Prostate gland (tissue), 2 donors: ENCODE data around the gene DNAJC3. TPM values are rescaled to one million over a fixed set of nuclear protein-coding genes. Genes with fewer than 3 reads are reported as not detected.

Experiments
- DNase-seq: peaks from one replicate; pipeline ENCODE4 v3.0.0-alpha.2; 2019; ENCODE audit warnings: low spot score
- H3K27ac ChIP-seq, 2 donors: fragments of 200-600 bp; sonication (generic); 2 replicates each; pipeline ENCODE4 v1.5.1; 2017 to 2019
- H3K27me3 ChIP-seq: fragments of 200-600 bp; sonication (generic); replicated peaks from 2 replicates; pipeline ENCODE4 v1.5.1; 2019; ENCODE audit not compliant: insufficient read depth
- H3K36me3 ChIP-seq, 2 donors: fragments of 200-600 bp; sonication (generic); 1 replicate in 1 of 2; 2 replicates in 1 of 2; pipeline versions ENCODE4 v1.5.1 to v1.8.1; 2017 to 2019
- H3K4me1 ChIP-seq: fragments of 200-600 bp; sonication (generic); replicated peaks from 2 replicates; pipeline ENCODE4 v1.5.1; 2019
- H3K4me3 ChIP-seq, 2 donors: fragments of 200-600 bp; sonication (generic); 2 replicates each; pipeline ENCODE4 v1.5.1; 2017 to 2019
- H3K9me3 ChIP-seq: fragments of 200-600 bp; sonication (generic); 2 replicates; pipeline ENCODE4 v1.5.1; 2017
- POLR2A ChIP-seq: fragments of 450-650 bp; IDR thresholded peaks from one replicate; pipeline ENCODE4 v1.6.1; 2016; ENCODE audit warnings: antibody characterized with exemption, mild to moderate bottlenecking
- POLR2AphosphoS5 ChIP-seq: sonication (generic); formaldehyde crosslinking; IDR thresholded peaks from one replicate; pipeline ENCODE4 v1.6.1; 2017; ENCODE audit warnings: antibody characterized with exemption
- WGBS: methylation state at CpG from one replicate; pipeline ENCODE4 v1.1.5; 2018; 5-methylcytosine and 5-hydroxymethylcytosine counted together
- intact Hi-C: fragments of 100-400 bp; cut with DNase I; formaldehyde crosslinking; loops from one replicate; pipeline ENCODE4 v1.14.2; 2022
- total RNA-seq, 2 donors: library from RNA; depleted of rRNA; stranded (reverse); fragments of >200 nt; gene quantifications; one replicate each; pipeline ENCODE4 v1.1.0, GENCODE V29; 2016
- TF ChIP-seq, protein P1 (sequence below), 4 experiments: fragments of 200-600 bp in 2 of 4; fragments of 450-650 bp in 2 of 4; sonication (generic) in 2 of 4; IDR thresholded peaks; 1 replicate in 3 of 4; 2 replicates in 1 of 4; pipeline ENCODE4 v1.5.1; 2016 to 2019; ENCODE audit warnings: antibody characterized with exemption in 4 of 4, mild to moderate bottlenecking in 2 of 4, moderate library complexity in 2 of 4

DNAJC3 gene
- total RNA-seq, 2 donors from 2014 or later: 44.7 to 106 TPM

- TF ChIP-seq, protein P1, sequence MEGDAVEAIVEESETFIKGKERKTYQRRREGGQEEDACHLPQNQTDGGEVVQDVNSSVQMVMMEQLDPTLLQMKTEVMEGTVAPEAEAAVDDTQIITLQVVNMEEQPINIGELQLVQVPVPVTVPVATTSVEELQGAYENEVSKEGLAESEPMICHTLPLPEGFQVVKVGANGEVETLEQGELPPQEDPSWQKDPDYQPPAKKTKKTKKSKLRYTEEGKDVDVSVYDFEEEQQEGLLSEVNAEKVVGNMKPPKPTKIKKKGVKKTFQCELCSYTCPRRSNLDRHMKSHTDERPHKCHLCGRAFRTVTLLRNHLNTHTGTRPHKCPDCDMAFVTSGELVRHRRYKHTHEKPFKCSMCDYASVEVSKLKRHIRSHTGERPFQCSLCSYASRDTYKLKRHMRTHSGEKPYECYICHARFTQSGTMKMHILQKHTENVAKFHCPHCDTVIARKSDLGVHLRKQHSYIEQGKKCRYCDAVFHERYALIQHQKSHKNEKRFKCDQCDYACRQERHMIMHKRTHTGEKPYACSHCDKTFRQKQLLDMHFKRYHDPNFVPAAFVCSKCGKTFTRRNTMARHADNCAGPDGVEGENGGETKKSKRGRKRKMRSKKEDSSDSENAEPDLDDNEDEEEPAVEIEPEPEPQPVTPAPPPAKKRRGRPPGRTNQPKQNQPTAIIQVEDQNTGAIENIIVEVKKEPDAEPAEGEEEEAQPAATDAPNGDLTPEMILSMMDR (IDR thresholded peaks at IDR 0.05): no peak
- TF ChIP-seq POLR2AphosphoS5: no peak
- no peak for TF ChIP-seq POLR2A
- H3K27me3 ChIP-seq: no peaks in the 10 kb centered on the region
- H3K27ac ChIP-seq: no peak overlapping the region
- no peaks in the 10 kb centered on the region for H3K36me3 ChIP-seq
- no peaks in the 10 kb centered on the region for H3K9me3 ChIP-seq
- WGBS: 95% methylated on average over 3 of the region's 3 CpGs
- H3K4me1 ChIP-seq: no peaks in the 10 kb centered on the region
- no peak overlapping the region for H3K4me3 ChIP-seq
- DNase-seq: no peak
- intact Hi-C loops: no loop called here
Observed at GRCh38 chr13:95713651-95714050, 36.7 kb downstream of the DNAJC3 start.

- 74% methylated on average over 3 of the region's 3 CpGs for WGBS
- no peak for DNase-seq
- Histone ChIP-seq H3K27me3 (no peaks in the 10 kb centered on the region), H3K36me3 (no peaks in the 10 kb centered on the region), H3K9me3 (no peaks in the 10 kb centered on the region), H3K27ac (no peak overlapping the region), H3K4me1 (no peaks in the 10 kb centered on the region), H3K4me3 (no peak overlapping the region)
- no peak for TF ChIP-seq POLR2A
- TF ChIP-seq, protein P1 (IDR thresholded peaks at IDR 0.05): no peak
- intact Hi-C loops: no loop called here
Observed at GRCh38 chr13:95714142-95714832, 37.3 kb downstream of the DNAJC3 start.

GRCh38 chr13:95716231-95716630, 39.3 kb downstream of the DNAJC3 start:
- H3K9me3 ChIP-seq: no peaks in the 10 kb centered on the region
- no peak for DNase-seq
- no peak overlapping the region for H3K4me3 ChIP-seq
- H3K27ac ChIP-seq: no peak overlapping the region
- TF ChIP-seq POLR2A (no peak), POLR2AphosphoS5 (no peak)
- TF ChIP-seq, protein P1 (IDR thresholded peaks at IDR 0.05): no peak
- WGBS: 93% methylated on average over 11 of the region's 11 CpGs
- no peaks in the 10 kb centered on the region for H3K27me3 ChIP-seq
- intact Hi-C loops: no loop called here
- H3K4me1 ChIP-seq: no peaks in the 10 kb centered on the region
- H3K36me3 ChIP-seq: no peaks in the 10 kb centered on the region

GRCh38 chr13:95722241-95722640, 45.3 kb downstream of the DNAJC3 start:
- TF ChIP-seq POLR2A (no peak), POLR2AphosphoS5 (no peak)
- TF ChIP-seq, protein P1 (IDR thresholded peaks at IDR 0.05): no peak
- Histone ChIP-seq H3K27ac (no peak overlapping the region), H3K4me3 (no peak overlapping the region), H3K9me3 (no peaks in the 10 kb centered on the region), H3K27me3 (no peaks in the 10 kb centered on the region), H3K4me1 (no peaks in the 10 kb centered on the region), H3K36me3 (no peaks in the 10 kb centered on the region)
- no peak for DNase-seq
- WGBS: 86% methylated on average over 1 of the region's 1 CpG
- intact Hi-C loops: no loop called here

DNA sequence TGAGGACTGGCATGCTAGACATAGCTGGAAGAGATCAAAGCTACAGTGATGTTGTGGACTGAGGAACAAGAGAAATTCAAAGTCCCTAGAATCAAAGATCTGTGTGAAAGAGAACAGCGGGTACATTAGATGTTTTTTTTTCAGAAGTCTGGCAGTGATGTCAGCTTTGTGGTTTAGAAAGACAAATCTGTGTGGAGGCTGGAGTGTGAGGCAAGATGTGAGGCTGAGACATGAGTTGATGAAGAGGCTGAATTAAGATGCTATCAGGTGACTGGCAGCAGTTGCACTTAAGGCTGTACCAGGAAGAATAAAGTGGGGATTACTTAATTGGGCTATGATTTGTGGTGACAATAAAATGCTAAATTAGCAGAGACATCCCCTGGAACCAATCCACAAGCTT, 46.5 kb downstream of the DNAJC3 start:
- Histone ChIP-seq H3K9me3 (no peaks in the 10 kb centered on the region), H3K27ac (no peak overlapping the region), H3K27me3 (no peaks in the 10 kb centered on the region), H3K4me1 (no peaks in the 10 kb centered on the region), H3K36me3 (no peaks in the 10 kb centered on the region), H3K4me3 (no peak overlapping the region)
- intact Hi-C loops: no loop called here
- TF ChIP-seq POLR2A (no peak), POLR2AphosphoS5 (no peak)
- no peak for DNase-seq
- 100% methylated on average over 1 of the region's 1 CpG for WGBS
